Measurements from ENCODE around the gene BIN1. TPM values are rescaled to one million over a fixed set of nuclear protein-coding genes. Genes with fewer than 3 reads are reported as not detected.
"Not testable (repeated sequence)": the region's sequence is repeated elsewhere in the genome, so short reads cannot be mapped to it uniquely, and the experiment has no call there.

BIN1 gene
- total RNA-seq, 1 donor from 2014 or later, result 62.5 TPM

DNA sequence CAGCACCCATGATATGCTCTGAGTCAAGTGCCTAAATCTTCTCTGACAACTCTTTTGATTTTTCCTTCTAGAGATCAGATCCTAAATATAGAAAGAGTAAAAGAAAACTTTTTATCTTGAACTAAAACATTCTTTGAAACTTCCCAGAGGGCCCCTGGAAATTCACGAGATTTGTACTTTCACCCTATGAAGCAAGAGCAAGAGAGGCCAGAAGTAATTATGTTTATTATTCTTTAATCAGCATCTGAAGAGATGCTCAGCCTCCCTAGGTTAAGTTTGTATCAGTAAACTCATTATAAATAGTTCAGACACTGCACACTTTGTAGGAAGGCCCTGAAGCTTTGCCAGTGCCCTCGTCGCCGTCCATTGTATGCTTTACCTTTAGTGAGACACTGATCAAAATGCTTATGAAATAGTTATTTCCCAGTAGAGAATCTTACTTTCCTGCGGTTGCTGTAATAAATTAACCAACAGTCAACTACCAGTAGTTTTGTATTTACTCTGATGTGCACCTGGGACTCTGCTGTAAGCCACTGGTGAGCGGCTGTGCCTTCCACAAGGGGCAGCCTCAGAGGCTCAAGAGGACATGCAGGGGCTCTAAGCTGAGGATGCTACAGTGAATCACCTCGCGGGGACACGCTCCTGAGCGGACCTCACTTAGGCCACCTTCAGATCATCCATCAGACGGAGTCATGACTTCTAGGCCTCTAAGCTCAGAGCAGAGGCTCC is 71.9 kb downstream of the BIN1 start:
- no peak for DNase-seq
- Mint-ChIP-seq H3K27me3 (no peaks in the 10 kb centered on the region), H3K36me3 (ENCODE audit: low read depth) (no peaks in the 10 kb centered on the region), H3K9me3 (no peaks in the 10 kb centered on the region), H3K4me1 (peaks cover 8% of the 10 kb centered on the region), H3K27ac (no peak overlapping the region), H3K4me3 (no peak overlapping the region)
- TF ChIP-seq, protein P1, sequence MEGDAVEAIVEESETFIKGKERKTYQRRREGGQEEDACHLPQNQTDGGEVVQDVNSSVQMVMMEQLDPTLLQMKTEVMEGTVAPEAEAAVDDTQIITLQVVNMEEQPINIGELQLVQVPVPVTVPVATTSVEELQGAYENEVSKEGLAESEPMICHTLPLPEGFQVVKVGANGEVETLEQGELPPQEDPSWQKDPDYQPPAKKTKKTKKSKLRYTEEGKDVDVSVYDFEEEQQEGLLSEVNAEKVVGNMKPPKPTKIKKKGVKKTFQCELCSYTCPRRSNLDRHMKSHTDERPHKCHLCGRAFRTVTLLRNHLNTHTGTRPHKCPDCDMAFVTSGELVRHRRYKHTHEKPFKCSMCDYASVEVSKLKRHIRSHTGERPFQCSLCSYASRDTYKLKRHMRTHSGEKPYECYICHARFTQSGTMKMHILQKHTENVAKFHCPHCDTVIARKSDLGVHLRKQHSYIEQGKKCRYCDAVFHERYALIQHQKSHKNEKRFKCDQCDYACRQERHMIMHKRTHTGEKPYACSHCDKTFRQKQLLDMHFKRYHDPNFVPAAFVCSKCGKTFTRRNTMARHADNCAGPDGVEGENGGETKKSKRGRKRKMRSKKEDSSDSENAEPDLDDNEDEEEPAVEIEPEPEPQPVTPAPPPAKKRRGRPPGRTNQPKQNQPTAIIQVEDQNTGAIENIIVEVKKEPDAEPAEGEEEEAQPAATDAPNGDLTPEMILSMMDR (IDR thresholded peaks at IDR 0.05), result no peak
- ChIA-PET POLR2A (no interaction called here), CTCF (no interaction called here)
- no peak for ATAC-seq (ENCODE audit: low read depth)
- intact Hi-C loops (cut with micrococcal nuclease), result no loop called here

- no peak for ATAC-seq (ENCODE audit: low read depth)
- no peak overlapping the region for H3K4me3 Mint-ChIP-seq
- intact Hi-C loops (cut with micrococcal nuclease), result no loop called here
- TF ChIP-seq, protein P1 (IDR thresholded peaks at IDR 0.05), result no peak
- no peak overlapping the region for H3K27ac Mint-ChIP-seq
- H3K27me3 Mint-ChIP-seq, result no peaks in the 10 kb centered on the region
- H3K36me3 Mint-ChIP-seq (ENCODE audit: low read depth), result no peaks in the 10 kb centered on the region
- POLR2A ChIA-PET, result no interaction called here
- H3K4me1 Mint-ChIP-seq, result no peaks in the 10 kb centered on the region
- CTCF ChIA-PET, result no interaction called here
- H3K9me3 Mint-ChIP-seq, result no peaks in the 10 kb centered on the region
- DNase-seq, result no peak
Measured at GRCh38 chr2:127034051-127034450, 72.9 kb downstream of the BIN1 start.

GRCh38 chr2:127032621-127033020 is 74.3 kb downstream of the BIN1 start:
- DNase-seq (no peak), ATAC-seq (ENCODE audit: low read depth) (no peak)
- POLR2A ChIA-PET, result no interaction called here
- H3K27ac Mint-ChIP-seq, result no peak overlapping the region
- intact Hi-C loops (cut with micrococcal nuclease), result no loop called here
- peaks cover 10% of the 10 kb centered on the region for H3K27me3 Mint-ChIP-seq
- H3K4me3 Mint-ChIP-seq, result no peak overlapping the region
- CTCF ChIA-PET, result no interaction called here
- H3K4me1 Mint-ChIP-seq, result no peaks in the 10 kb centered on the region
- no peaks in the 10 kb centered on the region for H3K9me3 Mint-ChIP-seq
- TF ChIP-seq, protein P1 (IDR thresholded peaks at IDR 0.05), result no peak
- no peaks in the 10 kb centered on the region for H3K36me3 Mint-ChIP-seq (ENCODE audit: low read depth)

- peaks cover 24% of the 10 kb centered on the region for H3K27me3 Mint-ChIP-seq
- peaks cover 7% of the 10 kb centered on the region for H3K4me1 Mint-ChIP-seq
- ATAC-seq (ENCODE audit: low read depth) (no peak), DNase-seq (no peak)
- CTCF ChIA-PET, result no interaction called here
- TF ChIP-seq, protein P1 (IDR thresholded peaks at IDR 0.05), result no peak
- H3K27ac Mint-ChIP-seq, result no peak overlapping the region
- POLR2A ChIA-PET, result no interaction called here
- no peak overlapping the region for H3K4me3 Mint-ChIP-seq
- H3K9me3 Mint-ChIP-seq, result no peaks in the 10 kb centered on the region
- intact Hi-C loops (cut with micrococcal nuclease), result no loop called here
- H3K36me3 Mint-ChIP-seq (ENCODE audit: low read depth), result no peaks in the 10 kb centered on the region
Measured at GRCh38 chr2:127029350-127030051, 77.5 kb downstream of the BIN1 start.

- POLR2A ChIA-PET; intact Hi-C loops (cut with micrococcal nuclease); CTCF ChIA-PET; H3K9me3 Mint-ChIP-seq; H3K36me3 Mint-ChIP-seq (ENCODE audit: low read depth); H3K4me3 Mint-ChIP-seq; DNase-seq; H3K4me1 Mint-ChIP-seq; H3K27ac Mint-ChIP-seq; ATAC-seq (ENCODE audit: low read depth): not testable (repeated sequence)
- peaks cover 30% of the 10 kb centered on the region for H3K27me3 Mint-ChIP-seq
Measured at GRCh38 chr2:127028745-127029144, 78.2 kb downstream of the BIN1 start.

Measured in activated B cell treated with CpG ODN at 0.5 μM for 24 hours (primary cell).